GM11168 (cell line): ENCODE results near the gene SLC28A1.

ENCODE experiments used
- in situ Hi-C: fragments of 300-500 bp; cut with MboI; formaldehyde crosslinking; loops from one replicate; pipeline ENCODE4 v1.12.0; 2022; ENCODE audit warnings: low sequenced_read_pairs; ENCODE audit not compliant: unreplicated experiment

Gene SLC28A1

DNA sequence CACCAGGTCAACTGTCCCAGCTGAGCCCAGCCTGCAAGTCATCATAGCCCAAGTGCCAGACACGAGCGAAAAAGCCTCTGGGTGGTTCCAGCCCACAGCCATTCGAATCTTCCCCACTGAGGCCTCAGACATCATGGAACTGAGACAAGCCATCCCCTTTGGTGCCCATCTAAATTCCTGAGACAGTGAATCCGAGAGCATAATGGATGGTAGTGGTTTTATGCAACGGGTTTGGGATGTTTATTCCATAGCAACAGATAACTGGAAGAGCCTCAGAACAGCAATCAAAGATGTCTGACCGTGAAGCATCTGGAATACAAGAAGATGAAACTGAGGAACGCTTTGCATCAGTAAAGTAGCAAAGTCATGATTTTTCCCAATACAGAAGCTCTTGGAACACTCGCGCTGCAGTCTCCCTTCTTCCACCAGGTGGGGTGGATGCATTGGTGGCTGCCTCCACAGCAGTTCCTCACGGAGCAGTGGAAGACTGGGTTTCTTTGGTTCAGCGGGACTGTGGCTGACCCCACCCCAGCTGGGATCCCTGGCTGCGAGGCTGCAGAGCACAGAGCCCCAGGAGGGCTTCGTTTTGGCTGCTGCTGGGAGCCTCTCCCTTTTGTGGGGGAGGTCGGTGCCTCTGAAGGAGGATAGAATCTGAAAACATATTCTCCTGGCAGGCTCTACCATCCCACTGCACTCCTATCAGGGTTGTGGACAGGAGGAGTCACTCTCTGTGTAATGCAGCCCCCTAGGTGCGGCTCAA, 70.8 kb downstream of the SLC28A1 start:
- in situ Hi-C loops: no loop called here

DNA sequence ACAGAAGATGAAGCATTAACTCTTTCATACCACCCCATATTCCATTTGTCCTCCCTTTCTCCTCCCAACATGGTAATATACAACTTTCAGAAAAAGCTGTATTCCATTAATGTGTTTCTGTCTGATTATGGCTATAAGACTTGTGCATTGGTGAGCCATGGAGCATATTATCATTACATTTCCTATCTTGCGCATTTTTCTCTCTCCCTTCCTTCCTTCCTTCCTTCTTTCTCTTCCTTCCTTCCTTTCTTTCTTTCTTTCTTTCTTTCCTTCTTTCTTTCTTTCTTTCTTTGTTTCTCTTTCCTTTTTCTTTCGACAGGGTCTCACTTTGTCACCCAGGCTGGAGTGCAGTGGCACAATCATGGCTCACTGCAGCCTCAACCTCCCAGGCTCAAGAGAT, 71.7 kb downstream of the SLC28A1 start:
- in situ Hi-C loops: no loop called here

DNA sequence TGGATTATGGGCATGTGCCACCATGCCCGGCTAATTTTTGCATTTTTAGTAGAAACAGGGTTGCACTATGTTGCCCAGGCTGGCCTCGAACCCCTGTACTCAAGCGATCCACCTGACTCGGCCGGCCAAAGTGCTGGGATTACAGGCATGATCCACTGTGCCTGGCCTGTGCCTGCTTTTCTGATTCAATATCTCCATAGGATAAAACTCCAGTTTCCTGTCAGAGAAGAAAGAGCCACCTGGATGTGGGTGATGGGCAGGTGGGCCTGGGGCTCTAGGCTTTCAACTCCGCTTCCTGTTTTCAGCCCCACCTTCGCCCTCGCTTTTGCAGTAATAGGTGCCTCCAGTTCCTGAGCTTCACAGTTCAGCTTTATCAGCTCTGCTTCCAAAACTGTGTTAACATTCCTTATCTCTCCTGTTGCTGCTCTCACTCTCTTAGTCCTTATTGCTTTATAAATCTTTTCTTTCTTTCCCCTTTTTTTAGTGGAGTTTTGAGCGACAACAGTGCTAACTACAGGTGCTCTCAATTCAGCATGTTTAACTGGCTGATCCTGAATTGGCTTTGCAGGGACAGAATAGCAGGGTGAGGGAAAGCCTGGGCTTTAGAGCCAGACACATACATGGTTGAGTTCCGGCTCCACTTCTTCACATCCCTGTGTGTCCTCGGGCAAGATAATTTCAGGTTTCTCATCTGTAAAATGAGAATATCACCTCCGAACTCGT, 76.1 kb downstream of the SLC28A1 start:
- in situ Hi-C loops: no loop called here

DNA sequence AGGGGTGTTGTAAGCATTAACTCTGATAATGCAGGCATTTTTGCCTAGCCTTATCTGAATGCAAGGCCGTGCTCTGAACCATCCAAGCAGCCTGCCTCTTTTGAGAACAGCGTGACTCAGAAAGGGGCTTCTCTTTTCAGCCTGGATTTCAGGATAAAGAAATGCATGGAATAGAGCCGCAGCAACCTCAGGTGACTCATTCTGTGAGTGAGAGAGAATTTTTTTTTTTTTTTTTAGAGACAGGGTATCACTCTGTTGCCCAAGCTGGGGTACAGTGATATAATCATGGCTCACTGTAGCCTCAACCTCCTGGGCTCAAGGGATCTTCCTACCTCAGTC, 76.6 kb downstream of the SLC28A1 start:
- in situ Hi-C loops: no loop called here

DNA sequence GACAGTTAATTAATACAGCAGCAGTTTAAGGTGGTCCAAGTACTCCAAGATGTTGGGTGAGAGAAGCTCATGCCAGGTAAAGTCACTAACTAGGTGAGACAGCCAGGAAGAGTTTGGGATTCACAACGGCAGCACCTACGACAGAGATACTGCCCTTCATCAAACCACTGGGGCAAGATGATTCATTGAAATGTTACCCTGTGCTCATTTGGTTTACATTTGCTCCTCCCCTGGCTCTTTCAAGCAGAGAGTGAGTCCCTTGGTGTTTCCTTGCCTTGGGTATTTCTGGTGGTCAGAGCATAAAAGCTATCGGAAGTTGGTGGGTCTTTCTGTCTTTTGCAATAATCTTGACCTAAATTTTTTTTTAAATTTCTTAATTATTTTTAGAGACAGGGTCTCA, 77.2 kb downstream of the SLC28A1 start:
- in situ Hi-C loops: no loop called here

DNA sequence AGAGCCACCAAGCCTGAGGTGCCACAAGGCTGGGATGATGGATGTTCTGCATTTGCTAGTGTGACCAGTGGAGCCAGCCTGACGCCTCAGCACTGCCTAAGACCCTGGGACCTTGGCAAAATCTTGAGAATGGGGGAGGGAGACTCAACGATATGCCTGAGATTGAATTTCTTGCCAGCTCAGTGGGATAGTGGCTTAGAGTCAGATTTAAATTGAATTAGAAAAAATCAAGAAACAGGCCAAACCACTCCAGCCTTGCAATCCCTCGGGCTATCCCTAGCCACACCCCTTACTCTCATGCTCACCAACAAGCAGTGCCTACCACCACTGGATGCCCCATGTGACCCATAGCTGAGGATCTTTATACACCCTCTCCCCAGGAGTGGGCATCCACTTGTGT, 78.5 kb downstream of the SLC28A1 start:
- in situ Hi-C loops: no loop called here

DNA sequence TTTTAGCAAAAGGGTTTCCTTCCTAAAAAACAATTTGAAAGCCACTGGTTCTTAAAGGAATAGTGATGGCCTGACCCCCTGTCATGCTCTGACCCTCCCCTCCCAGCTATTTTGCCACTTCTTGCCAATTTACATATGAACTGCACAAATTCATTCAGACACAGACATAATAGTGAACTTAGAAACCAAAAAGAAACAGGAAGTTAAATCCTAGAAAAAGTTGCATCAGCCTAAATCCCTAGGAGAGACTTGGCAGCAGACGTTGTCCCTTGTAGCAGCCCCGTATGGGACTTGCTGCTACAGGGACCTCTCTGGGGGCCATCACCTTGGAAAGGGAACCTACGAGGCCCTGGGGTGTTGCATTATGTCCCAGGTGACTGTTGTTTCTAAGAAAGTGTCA, 82.9 kb downstream of the SLC28A1 start:
- in situ Hi-C loops: no loop called here

DNA sequence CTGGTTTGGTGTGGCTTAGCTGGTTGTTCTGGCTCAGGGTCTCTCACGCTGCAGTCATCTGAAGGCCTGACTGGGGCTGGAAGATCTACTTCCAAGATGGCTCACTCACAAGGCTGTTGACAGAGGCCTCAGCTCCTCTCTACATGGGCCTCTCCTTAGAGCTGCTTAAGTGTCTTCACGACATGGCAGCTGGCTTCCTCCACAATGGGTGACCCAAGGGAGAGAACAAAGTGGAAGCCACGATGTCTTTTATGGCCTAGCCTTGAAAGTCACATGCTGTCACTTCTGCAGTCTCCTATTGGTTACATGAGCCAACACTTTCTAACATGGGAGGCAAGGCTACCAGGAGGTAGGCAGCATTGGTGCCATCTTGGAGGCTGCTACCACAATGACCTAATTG, 83.8 kb downstream of the SLC28A1 start:
- in situ Hi-C loops: no loop called here

DNA sequence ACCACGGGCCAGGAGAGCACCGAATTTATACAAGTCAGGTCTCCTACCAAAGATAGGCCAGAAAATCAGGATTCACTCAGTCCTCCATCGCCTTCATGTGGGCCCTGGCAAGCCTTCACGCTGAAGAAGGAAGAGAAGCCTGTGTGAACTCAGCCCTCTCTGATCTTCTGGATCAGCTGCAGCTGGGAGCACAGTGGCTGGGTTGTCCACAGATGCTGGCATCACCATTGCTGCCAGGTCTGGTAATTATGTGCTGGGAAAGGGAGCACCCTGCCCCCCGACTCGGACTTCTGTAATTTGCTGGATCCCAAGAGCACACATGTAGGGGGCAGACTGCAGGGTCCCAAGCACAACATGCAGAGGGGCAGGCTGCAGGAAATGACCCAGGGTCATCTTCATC, 84.8 kb downstream of the SLC28A1 start:
- in situ Hi-C loops: no loop called here

DNA sequence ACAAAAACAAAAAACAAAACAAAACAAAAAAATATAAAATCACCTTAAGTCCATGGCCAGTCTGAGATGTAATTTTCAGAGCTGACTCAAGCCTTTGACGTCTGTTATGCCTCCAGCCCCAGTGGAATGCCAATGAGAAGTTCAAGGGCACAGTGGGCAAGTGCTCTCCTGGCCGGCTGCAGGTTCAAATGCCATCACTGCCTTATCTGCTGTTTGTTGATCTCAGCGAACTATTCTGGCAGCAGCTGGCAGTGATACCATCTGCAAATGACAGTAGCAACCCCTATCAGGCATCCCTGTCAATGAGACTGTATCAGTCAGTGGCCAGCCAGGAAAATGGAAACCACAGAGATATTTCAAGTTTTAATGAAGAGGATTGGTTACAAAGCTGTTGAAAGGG, 86.4 kb downstream of the SLC28A1 start:
- in situ Hi-C loops: no loop called here

DNA sequence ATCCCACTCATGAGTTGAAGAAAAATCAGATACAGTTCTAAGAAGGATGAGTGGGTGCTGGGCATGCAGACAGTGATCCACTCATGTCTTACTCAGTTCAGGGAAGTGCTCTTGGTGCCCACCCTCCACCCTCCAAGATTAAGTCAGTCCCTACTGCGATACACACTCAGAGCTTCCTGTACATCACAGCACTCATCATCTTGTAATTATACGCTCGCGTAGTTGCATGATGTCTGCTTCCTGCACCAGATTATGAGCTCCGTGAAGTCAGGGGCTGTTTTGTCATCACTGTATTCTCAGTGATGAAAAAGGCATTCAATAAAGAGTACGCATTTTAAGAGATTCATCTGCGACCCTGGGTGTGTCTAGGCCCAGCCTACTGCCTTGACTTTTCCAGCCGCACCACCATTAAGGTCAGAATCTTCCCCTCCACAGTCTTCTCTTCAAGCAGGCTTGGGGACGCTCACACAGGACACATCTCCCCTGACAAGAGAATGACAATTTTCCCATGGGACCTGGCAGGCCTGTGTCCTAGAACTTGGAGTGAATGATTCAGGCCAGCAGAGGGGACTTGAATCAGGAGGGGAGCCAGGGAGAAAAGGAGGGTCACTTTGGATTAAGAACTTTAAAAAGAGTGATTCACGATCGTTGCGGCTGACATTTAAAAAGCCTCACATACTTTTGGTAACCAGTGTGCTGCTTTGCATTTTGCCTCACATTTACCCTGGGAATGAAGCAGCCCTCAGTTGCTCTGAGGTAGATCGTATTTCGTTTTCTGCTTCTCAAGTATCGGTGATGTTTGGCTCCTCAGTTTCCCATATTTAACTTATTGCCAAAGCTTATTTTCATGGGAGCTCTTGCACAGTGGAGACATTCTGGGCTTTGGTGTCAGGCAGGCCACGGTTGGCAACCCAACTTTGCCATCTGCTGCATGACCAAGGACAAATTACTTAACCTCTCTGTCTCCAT, 89.3 kb downstream of the SLC28A1 start:
- in situ Hi-C loops: no loop called here

DNA sequence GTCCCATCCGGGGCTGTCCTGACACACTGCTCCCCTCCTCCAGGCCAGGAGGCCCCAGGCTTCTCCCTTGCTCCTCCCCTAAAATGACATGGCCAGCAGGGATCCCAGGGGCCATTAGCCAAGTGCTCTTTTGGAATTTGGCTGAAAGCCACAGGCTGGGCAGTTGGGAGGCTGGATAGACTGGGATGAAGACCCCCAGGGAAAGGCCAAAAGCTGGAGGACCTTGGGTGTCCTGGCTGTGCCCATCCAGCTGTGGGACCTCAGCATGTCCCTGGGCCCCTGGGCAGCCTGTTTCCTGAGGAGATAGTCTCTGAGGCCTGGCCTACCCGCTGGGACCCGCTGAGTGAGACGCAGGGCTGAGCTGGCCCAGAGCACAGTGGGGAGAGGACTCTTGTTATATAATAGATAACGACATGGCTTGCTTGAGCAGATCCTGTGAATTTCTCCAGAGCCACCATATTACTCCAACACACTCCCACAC, 91.4 kb downstream of the SLC28A1 start:
- in situ Hi-C loops: no loop called here

DNA sequence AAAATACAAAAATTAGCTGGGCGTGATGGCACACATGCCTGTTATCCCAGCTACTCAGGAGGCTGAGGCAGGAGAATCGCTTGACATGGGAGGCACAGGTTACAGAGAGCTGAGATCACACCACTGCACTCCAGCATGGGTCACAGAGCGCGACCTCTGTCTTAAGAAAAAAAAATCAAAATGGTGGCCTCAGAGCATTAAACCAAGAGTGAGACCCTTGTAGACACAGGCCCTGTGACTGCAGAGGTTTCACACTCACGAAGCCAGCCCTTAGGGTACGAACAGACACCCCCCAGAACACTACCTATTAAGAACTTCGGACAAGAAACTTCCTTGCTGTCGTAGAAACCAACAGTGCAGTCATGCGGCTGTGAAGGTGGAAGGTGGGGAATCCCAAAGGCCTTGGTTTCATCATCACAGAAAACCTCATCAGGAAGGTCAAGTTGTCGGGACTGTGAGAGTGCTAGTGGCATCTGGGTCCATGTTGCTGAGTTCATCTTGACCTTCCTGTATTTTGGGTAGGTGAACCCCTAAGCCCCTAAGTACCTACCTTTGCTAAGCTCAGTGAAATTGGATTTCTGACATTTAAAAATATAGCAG, 92.4 kb downstream of the SLC28A1 start:
- in situ Hi-C loops: no loop called here

DNA sequence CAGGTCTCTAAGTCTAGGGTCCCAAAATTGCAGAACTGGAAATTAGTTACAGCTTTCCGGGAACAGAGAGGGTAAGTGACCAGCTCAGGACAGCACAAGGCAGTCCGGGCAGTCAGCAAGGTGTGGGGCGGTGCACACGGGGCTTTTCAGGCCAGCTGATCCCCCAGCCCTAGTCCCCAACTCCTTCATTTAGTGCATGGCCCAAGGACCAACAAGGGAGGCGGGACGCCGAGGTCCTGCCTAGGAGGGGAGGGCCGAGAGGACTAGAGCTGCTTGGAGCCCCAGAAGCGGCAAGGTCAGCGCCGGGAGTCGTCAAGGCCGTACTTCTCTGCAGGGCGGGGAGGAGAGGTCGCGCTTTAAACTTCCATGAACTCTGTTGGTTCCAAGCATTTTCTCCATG, 95.2 kb downstream of the SLC28A1 start:
- in situ Hi-C loops: no loop called here

DNA sequence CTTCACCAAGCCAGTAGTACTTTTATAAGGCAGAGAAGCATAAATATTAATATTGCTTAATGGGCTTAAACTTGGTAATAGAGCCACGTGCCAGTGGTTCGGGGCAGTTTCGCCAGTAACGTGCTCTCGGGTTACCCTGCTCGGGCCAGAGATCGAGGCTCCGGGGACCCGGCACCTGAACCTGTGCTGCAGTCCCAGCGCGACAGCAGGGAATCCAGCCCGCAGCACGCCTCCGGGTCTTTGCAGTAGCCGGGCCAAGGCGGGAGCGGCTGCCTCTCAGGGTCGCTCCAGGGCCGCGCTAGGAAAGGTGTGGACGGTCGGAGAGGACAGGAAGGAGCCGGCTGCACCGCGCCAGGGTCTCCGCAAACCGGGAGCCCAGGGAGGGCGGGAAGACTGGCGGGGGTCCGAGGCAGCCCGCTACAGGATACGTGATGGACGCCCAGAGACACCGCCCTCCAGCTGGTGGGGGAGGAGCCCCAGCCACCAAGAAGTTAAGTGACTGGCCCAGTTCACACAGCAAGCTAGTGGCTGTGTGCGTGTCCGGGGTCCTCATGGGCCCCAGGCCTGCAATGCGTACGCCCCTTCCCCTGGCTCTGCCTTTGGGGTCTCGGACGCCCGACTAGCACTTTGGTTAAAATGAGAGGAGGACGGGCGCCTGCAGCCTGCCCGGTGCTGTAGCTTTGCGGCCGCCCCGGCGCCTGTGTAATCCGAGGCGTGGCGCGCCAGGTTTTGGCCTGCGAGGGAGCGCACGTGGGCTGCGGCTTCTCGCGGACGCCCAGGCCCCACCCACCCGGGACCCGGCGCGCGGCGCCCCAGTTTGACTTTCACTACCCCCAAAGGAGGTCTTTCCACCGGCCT, 96.0 kb downstream of the SLC28A1 start:
- in situ Hi-C loops: no loop called here

DNA sequence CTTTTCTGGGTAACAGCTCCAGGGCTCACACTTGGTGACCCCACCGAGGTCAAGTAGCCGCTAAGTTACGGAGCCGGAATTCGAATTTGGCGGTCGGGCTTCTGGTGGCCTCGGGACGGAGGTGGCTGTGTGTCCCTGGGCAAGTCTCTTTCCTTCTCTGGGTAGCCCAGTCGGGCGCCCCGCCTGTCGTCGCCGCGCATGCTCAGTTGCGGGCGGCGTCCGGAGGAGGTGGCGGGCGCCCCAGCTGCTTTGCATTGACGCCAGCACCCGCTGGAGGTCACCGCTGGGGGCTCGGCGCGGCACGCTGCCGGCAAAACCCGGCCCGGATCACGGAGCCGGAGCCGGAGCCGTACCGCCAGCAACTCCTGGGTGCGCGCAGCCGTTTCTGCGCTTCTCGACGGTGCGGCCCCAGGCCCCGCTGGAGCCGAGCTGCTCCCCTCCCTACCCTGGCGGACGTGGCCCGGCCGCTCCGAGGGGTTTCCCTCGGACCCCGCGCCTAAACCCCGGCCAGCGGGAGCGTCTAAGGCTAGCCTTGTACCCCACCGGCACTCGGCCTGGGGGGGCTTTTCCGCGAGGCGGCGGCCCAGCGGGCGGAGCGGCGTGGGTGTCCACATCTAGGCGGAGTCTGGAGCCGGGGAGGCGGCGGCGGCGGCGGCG, 96.7 kb downstream of the SLC28A1 start:
- in situ Hi-C loops: no loop called here

DNA sequence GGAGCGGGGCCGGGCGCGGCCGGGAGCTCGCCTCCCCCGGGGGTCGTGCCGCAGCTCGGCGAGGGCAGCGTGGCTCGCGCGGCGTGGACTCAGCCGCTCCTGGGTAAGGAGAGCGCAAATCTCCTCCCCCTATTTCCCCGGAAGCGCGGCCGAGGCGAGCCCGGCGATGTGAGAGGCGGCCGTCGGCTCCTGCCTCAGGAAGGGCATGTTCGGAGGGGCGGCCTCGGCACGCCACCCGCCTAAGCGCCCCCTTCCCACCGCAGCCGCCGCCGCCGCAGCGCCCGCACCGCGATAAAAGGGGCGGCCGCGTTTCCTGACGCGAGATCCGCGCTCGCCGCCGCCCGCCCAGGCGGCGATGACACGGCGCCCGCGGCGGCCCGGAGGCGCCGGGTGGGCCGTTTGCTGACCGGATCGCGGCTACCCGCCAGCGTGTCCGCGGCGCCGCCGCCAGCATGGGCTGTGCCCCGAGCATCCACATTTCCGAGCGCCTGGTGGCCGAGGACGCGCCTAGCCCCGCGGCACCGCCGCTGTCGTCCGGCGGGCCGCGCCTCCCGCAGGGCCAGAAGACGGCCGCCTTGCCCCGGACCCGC, 97.3 kb downstream of the SLC28A1 start, which contains the start of gene PDE8A:
Gene PDE8A (plus strand): TSS at position 146 of the 590 bp plus-strand sequence. CDS start 307 bp downstream, at position 453.
- in situ Hi-C loops: no loop called here

DNA sequence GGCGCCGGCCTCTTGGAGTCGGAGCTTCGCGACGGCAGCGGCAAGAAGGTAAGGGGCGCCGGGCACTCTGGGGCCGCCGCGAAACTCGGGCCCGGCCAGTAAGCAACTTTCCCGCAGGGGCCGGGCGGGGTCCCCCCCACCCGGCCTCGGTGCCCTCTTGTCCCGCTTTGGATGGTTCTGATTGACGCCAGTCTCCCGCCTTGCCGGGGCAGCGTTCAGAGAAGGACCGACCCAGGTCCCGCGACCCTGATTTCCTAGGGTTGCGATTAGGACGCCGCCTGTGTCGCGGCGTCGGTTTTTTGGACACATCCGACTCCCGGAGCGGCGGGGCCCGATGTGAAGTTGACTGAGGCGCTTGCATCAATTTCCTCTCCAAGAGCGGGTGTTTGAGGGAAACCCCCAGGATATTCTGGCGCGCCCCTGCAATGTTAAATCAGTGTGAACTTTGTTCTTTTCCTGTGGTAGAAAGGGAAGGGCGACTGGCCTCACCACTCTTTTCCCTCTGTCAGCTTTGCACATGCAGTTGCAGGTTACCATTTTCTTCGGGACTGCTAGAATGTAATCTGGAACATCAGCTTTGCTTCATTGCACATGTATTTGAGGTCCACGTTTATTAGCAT, 97.9 kb downstream of the SLC28A1 start:
- in situ Hi-C loops: no loop called here
